Activated CD4-positive, alpha-beta T cell treated with anti-CD3 and anti-CD28 coated beads for 36 hours (primary cell): ENCODE data around the gene TOR1AIP2. TPM values are rescaled to one million over a fixed set of nuclear protein-coding genes. Genes with fewer than 3 reads are reported as not detected.
A peak's percentile ranks its signal among the peaks of the same experiment; 100 is the strongest.

Experiments used
- ATAC-seq: fragments of 200-7000 bp; cut with Tn5 transposase; one replicate; pipeline ENCODE4 v1.10.0; 2021; ENCODE audit warnings: mild to moderate bottlenecking, moderate library complexity
- CTCF ChIA-PET: fragments of 350-600 bp; sonication (Branson Sonifier 250); formaldehyde crosslinking; loops from one replicate; lab custom pipeline; 2021; ENCODE audit warnings: antibody characterized with exemption; lab: Charles Lee
- POLR2A ChIA-PET: fragments of 350-600 bp; sonication (Branson Sonifier 250); formaldehyde crosslinking; loops from one replicate; lab custom pipeline; 2021; ENCODE audit warnings: antibody characterized with exemption, inconsistent platforms; lab: Charles Lee
- DNase-seq: peaks from one replicate; pipeline ENCODE4 v3.0.0-alpha.2; 2020
- H3K27ac Mint-ChIP-seq: one replicate; pipeline ENCODE4 v1.8.0; 2021; ENCODE audit warnings: mixed read lengths
- H3K27me3 Mint-ChIP-seq: one replicate; pipeline ENCODE4 v1.8.0; 2021; ENCODE audit warnings: mixed read lengths
- H3K36me3 Mint-ChIP-seq: one replicate; pipeline ENCODE4 v1.8.0; 2021; ENCODE audit warnings: low read depth, mixed read lengths
- H3K4me1 Mint-ChIP-seq: one replicate; pipeline ENCODE4 v1.8.0; 2021; ENCODE audit warnings: mixed read lengths
- H3K4me3 Mint-ChIP-seq: one replicate; pipeline ENCODE4 v1.8.0; 2021; ENCODE audit warnings: mild to moderate bottlenecking, moderate library complexity, mixed read lengths
- H3K9me3 Mint-ChIP-seq: one replicate; pipeline ENCODE4 v1.8.0; 2021; ENCODE audit warnings: low read depth, mixed read lengths
- intact Hi-C, 2 experiments: fragments of 100-400 bp; cut with DNase I in 1 of 2; cut with micrococcal nuclease in 1 of 2; formaldehyde crosslinking; loops; one replicate each; pipeline versions ENCODE4 v1.14.2 to v1.15.1; 2022 to 2024; cut with DNase I, micrococcal nuclease
- total RNA-seq, 2 experiments: library from RNA; stranded (reverse); gene quantifications; one replicate each; pipeline ENCODE4 v1.2.3, GENCODE V29; 2021

Gene TOR1AIP2
- total RNA-seq, 2 experiments from 2014 or later, result 47.7 to 49.4 TPM

- ChIA-PET POLR2A (interaction anchor here (1.0 kb wide), 1 partner anchor 31 kb away, joined by 5 read pairs; no protein-coding TSS in a partner anchor), CTCF (interaction anchor here (0.6 to 1.2 kb wide), 5 partner anchors 12 to 802 kb away, joined by 3 to 6 read pairs (median 4); no protein-coding TSS in a partner anchor)
- no peak overlapping the region for H3K27ac Mint-ChIP-seq
- H3K9me3 Mint-ChIP-seq, result no peaks in the 10 kb centered on the region
- peaks cover 2% of the 10 kb centered on the region for H3K4me1 Mint-ChIP-seq
- H3K27me3 Mint-ChIP-seq, result no peaks in the 10 kb centered on the region
- H3K36me3 Mint-ChIP-seq, result peaks cover 31% of the 10 kb centered on the region
- ATAC-seq (no peak), DNase-seq (no peak)
- intact Hi-C loops, result no loop called here
- no peak overlapping the region for H3K4me3 Mint-ChIP-seq
Observed at GRCh38 chr1:179910934-179911333, 33.3 kb upstream of the TOR1AIP2 start.

GRCh38 chr1:179889589-179889988 is 12.0 kb upstream of the TOR1AIP2 start:
- Mint-ChIP-seq H3K36me3 (peaks cover 24% of the 10 kb centered on the region), H3K27me3 (no peaks in the 10 kb centered on the region), H3K9me3 (no peaks in the 10 kb centered on the region), H3K27ac (no peak overlapping the region), H3K4me1 (peaks cover 32% of the 10 kb centered on the region), H3K4me3 (no peak overlapping the region)
- ATAC-seq (no peak), DNase-seq (no peak)
- ChIA-PET CTCF (interaction anchor here (1.2 to 1.7 kb wide), 2 partner anchors 13 to 23 kb away, joined by 3 to 4 read pairs; no protein-coding TSS in a partner anchor), POLR2A (no interaction called here)
- intact Hi-C loops, result loop anchor here in 1 of 2 experiments (10.0 kb wide), 2 partner anchors 595 to 1215 kb away; partner anchors contain the start of gene SOAT1

- Mint-ChIP-seq H3K27ac (peak overlapping the region; percentile 4), H3K4me1 (peaks cover 40% of the 10 kb centered on the region), H3K4me3 (no peak overlapping the region), H3K9me3 (no peaks in the 10 kb centered on the region), H3K27me3 (no peaks in the 10 kb centered on the region), H3K36me3 (peaks cover 35% of the 10 kb centered on the region)
- ChIA-PET CTCF (interaction anchor here (1.1 to 1.7 kb wide), 3 partner anchors 10 to 291 kb away, joined by 3 to 5 read pairs (median 4); no protein-coding TSS in a partner anchor), POLR2A (interaction anchor here (0.6 kb wide), 1 partner anchor 65 kb away, joined by 7 read pairs; no protein-coding TSS in a partner anchor)
- ATAC-seq (no peak), DNase-seq (no peak)
- intact Hi-C loops, result loop anchor here in 1 of 2 experiments (10.0 kb wide), 2 partner anchors 593 to 1217 kb away; partner anchors contain the start of gene SOAT1
Observed at GRCh38 chr1:179888071-179888470, 10.5 kb upstream of the TOR1AIP2 start.

GRCh38 chr1:179883745-179884138 is 6.1 kb upstream of the TOR1AIP2 start:
- ChIA-PET CTCF (interaction anchor here (2.1 kb wide), 1 partner anchor 16 kb away, joined by 8 read pairs; no protein-coding TSS in a partner anchor), POLR2A (interaction anchor here (0.6 to 1.1 kb wide), 4 partner anchors 15 to 269 kb away, joined by 3 to 7 read pairs (median 3); partner anchors contain the start of gene CEP350)
- peak overlapping the region; percentile 98 for H3K27ac Mint-ChIP-seq
- DNase-seq (peak; percentile 82), ATAC-seq (peak; percentile 57)
- intact Hi-C loops, result loop anchor here (2.0 to 10.0 kb wide), 8 partner anchors 271 to 1221 kb away; partner anchors contain the start of genes AXDND1 (in 1 of the 2), QSOX1 (in 1 of the 2), RALGPS2 (in 1 of the 2) and SOAT1 (in 1 of the 2)
- peaks cover 57% of the 10 kb centered on the region for H3K4me1 Mint-ChIP-seq
- no peaks in the 10 kb centered on the region for H3K9me3 Mint-ChIP-seq
- H3K4me3 Mint-ChIP-seq, result peak overlapping the region; percentile 87
- peaks cover 25% of the 10 kb centered on the region for H3K36me3 Mint-ChIP-seq
- no peaks in the 10 kb centered on the region for H3K27me3 Mint-ChIP-seq

- CTCF ChIA-PET, result interaction anchor here (0.7 to 2.1 kb wide), 2 partner anchors 15 to 71 kb away, joined by 3 to 8 read pairs; partner anchors contain the start of gene CEP350
- no peaks in the 10 kb centered on the region for H3K9me3 Mint-ChIP-seq
- POLR2A ChIA-PET, result interaction anchor here (0.9 to 1.3 kb wide), 6 partner anchors 69 to 1139 kb away, joined by 3 to 8 read pairs (median 3); partner anchors contain the start of gene CEP350
- H3K36me3 Mint-ChIP-seq, result peaks cover 25% of the 10 kb centered on the region
- peaks cover 60% of the 10 kb centered on the region for H3K4me1 Mint-ChIP-seq
- ATAC-seq (no peak), DNase-seq (no peak)
- no peaks in the 10 kb centered on the region for H3K27me3 Mint-ChIP-seq
- peak overlapping the region; percentile 87 for H3K4me3 Mint-ChIP-seq
- intact Hi-C loops, result loop anchor here (2.0 to 10.0 kb wide), 8 partner anchors 272 to 1222 kb away; partner anchors contain the start of genes AXDND1 (in 1 of the 2), QSOX1 (in 1 of the 2), RALGPS2 (in 1 of the 2) and SOAT1 (in 1 of the 2)
- H3K27ac Mint-ChIP-seq, result peak overlapping the region; percentile 98
Observed at GRCh38 chr1:179883040-179883744, 5.6 kb upstream of the TOR1AIP2 start.

GRCh38 chr1:179882253-179883039 is 4.8 kb upstream of the TOR1AIP2 start, which contains the start of gene TOR1AIP1:
Gene TOR1AIP1, plus strand, starts transcription at chr1:179882285. Its CDS starts 218 bp downstream, at chr1:179882503.
- Mint-ChIP-seq H3K4me1 (peaks cover 59% of the 10 kb centered on the region), H3K27ac (peak within 1 kb of the TSS; percentile 98), H3K36me3 (peaks cover 22% of the 10 kb centered on the region), H3K9me3 (no peaks in the 10 kb centered on the region), H3K27me3 (no peaks in the 10 kb centered on the region), H3K4me3 (peak within 1 kb of the TSS; percentile 87)
- intact Hi-C loops, result loop anchor here (1.0 to 10.0 kb wide), 11 partner anchors 72 to 1222 kb away; partner anchors contain the start of genes CEP350 (in 2 of the 2), QSOX1 (in 2 of the 2), ACBD6 (in 1 of the 2) and AXDND1 (in 1 of the 2)
- POLR2A ChIA-PET, result interaction anchor here (0.7 to 1.3 kb wide), 7 partner anchors 15 to 1140 kb away, joined by 3 to 8 read pairs (median 3); partner anchors contain the start of genes CEP350 and TOR3A
- ATAC-seq, result peak; percentile 80
- DNase-seq, result peak; percentile 98
- CTCF ChIA-PET, result interaction anchor here (0.6 to 2.4 kb wide), 6 partner anchors 15 to 229 kb away, joined by 3 to 8 read pairs (median 4); partner anchors contain the start of gene CEP350

- POLR2A ChIA-PET, result interaction anchor here (0.7 to 1.3 kb wide), 5 partner anchors 14 to 1140 kb away, joined by 3 to 8 read pairs (median 3); partner anchors contain the start of genes CEP350 and TOR3A
- ATAC-seq, result peak; percentile 7
- intact Hi-C loops, result loop anchor here (1.0 to 10.0 kb wide), 11 partner anchors 73 to 1223 kb away; partner anchors contain the start of genes CEP350 (in 2 of the 2), QSOX1 (in 2 of the 2), ACBD6 (in 1 of the 2) and AXDND1 (in 1 of the 2)
- no peak for DNase-seq
- peaks cover 53% of the 10 kb centered on the region for H3K4me1 Mint-ChIP-seq
- H3K27ac Mint-ChIP-seq, result peak overlapping the region; percentile 98
- peak overlapping the region; percentile 87 for H3K4me3 Mint-ChIP-seq
- H3K36me3 Mint-ChIP-seq, result peaks cover 24% of the 10 kb centered on the region
- no peaks in the 10 kb centered on the region for H3K9me3 Mint-ChIP-seq
- CTCF ChIA-PET, result interaction anchor here (0.6 to 2.4 kb wide), 6 partner anchors 14 to 229 kb away, joined by 3 to 8 read pairs (median 6); partner anchors contain the start of gene CEP350
- H3K27me3 Mint-ChIP-seq, result no peaks in the 10 kb centered on the region
Observed at GRCh38 chr1:179881642-179882252, 4.1 kb upstream of the TOR1AIP2 start.

GRCh38 chr1:179879797-179880196 is 2.2 kb upstream of the TOR1AIP2 start:
- Mint-ChIP-seq H3K4me1 (peaks cover 55% of the 10 kb centered on the region), H3K36me3 (peaks cover 25% of the 10 kb centered on the region), H3K4me3 (no peak overlapping the region), H3K9me3 (no peaks in the 10 kb centered on the region), H3K27me3 (no peaks in the 10 kb centered on the region), H3K27ac (no peak overlapping the region)
- intact Hi-C loops, result loop anchor here in 1 of 2 experiments (5.0 to 10.0 kb wide), 5 partner anchors 512 to 1225 kb away; partner anchors contain the start of genes AXDND1, RALGPS2, SOAT1 and XPR1
- DNase-seq (no peak), ATAC-seq (no peak)
- CTCF ChIA-PET, result interaction anchor here (0.9 to 1.8 kb wide), 4 partner anchors 13 to 74 kb away, joined by 3 to 7 read pairs (median 4); no protein-coding TSS in a partner anchor
- POLR2A ChIA-PET, result interaction anchor here (0.6 to 0.9 kb wide), 2 partner anchors 31 to 547 kb away, joined by 3 to 5 read pairs; no protein-coding TSS in a partner anchor

GRCh38 chr1:179876300-179876715 is 1.3 kb downstream of the TOR1AIP2 start:
- Mint-ChIP-seq H3K27ac (peak overlapping the region; percentile 56), H3K36me3 (peaks cover 22% of the 10 kb centered on the region), H3K4me3 (peak overlapping the region; percentile 75), H3K9me3 (no peaks in the 10 kb centered on the region), H3K27me3 (no peaks in the 10 kb centered on the region), H3K4me1 (peaks cover 64% of the 10 kb centered on the region)
- intact Hi-C loops, result no loop called here
- no peak for ATAC-seq
- ChIA-PET POLR2A (no interaction called here), CTCF (interaction anchor here (0.9 to 1.9 kb wide), 4 partner anchors 9 to 305 kb away, joined by 3 to 8 read pairs (median 4); no protein-coding TSS in a partner anchor)
- DNase-seq, result no peak
